Activated naive CD8-positive, alpha-beta T cell treated with anti-CD3 and anti-CD28 coated beads, Interleukin-2, amount 50 U/mL, for 24 hours (primary cell): ENCODE results near the gene HJV.

ENCODE experiments used
- ATAC-seq: fragments of 150-1000 bp; cut with Tn5 transposase; one replicate; pipeline ENCODE4 v1.10.0; 2021
- DNase-seq: peaks from one replicate; pipeline ENCODE4 v3.0.0; 2021
- H3K27ac Mint-ChIP-seq: one replicate; pipeline ENCODE4 v1.8.0; 2021; ENCODE audit warnings: mild to moderate bottlenecking, mixed read lengths
- H3K27me3 Mint-ChIP-seq: one replicate; pipeline ENCODE4 v1.8.0; 2021; ENCODE audit warnings: mixed read lengths
- H3K36me3 Mint-ChIP-seq: one replicate; pipeline ENCODE4 v1.8.0; 2021; ENCODE audit warnings: low read depth, mixed read lengths
- H3K4me1 Mint-ChIP-seq: one replicate; pipeline ENCODE4 v1.8.0; 2021; ENCODE audit warnings: mixed read lengths
- H3K4me3 Mint-ChIP-seq: one replicate; pipeline ENCODE4 v1.8.0; 2021; ENCODE audit warnings: mild to moderate bottlenecking, moderate library complexity, mixed read lengths
- H3K9me3 Mint-ChIP-seq: one replicate; pipeline ENCODE4 v1.8.0; 2021; ENCODE audit warnings: mixed read lengths

Gene HJV

DNA sequence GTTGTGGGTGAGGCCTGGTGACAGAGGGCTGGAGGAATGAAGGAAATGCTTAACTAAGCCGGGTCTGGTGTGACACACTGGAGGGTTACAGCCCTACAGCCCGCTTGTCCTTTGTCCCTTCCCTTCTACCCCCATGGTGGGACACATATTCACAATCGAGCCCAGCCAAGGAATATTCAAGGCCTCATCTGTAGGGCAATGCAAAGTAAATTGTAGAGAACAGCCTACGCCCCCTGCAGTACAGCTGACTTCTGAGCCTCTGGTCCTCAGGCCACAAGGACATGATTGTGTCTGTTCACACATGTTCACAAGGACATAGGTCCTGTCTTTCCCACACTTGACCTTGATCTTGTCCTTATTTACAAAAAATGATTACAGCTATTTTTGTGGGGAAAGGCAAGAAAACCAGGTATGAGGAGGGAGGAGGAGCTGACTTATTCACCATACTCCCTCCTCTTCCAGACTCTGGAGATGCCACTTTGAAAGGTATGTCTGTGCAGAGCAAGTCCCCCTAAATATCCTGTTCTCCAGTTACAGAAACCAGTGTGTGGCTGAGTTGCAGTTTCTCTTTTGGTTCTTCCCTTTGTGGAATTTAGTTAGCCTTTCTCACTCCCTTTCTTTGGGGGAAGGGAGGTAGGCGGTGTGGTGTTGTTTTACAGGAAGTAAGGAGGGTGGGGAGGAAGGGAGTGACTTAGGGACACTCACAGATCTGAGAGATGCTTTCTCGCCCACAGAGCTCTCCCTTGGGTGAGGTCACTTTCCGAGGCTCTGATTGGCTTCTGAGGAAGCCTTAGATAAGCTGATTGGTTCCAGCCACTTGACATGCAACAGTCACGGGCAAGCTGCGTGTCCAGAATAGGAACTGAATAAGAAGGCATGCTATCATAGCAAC lies 42.4 kb downstream of the HJV start:
- Mint-ChIP-seq H3K27ac (no peak overlapping the region), H3K4me3 (no peak overlapping the region), H3K36me3 (no peaks in the 10 kb centered on the region), H3K4me1 (peaks cover 8% of the 10 kb centered on the region), H3K9me3 (no peaks in the 10 kb centered on the region), H3K27me3 (no peaks in the 10 kb centered on the region)
- peak; percentile 80 for DNase-seq
- ATAC-seq, result peak; percentile 94

- Mint-ChIP-seq H3K27ac (no peak overlapping the region), H3K27me3 (no peaks in the 10 kb centered on the region), H3K4me3 (no peak overlapping the region), H3K4me1 (peaks cover 12% of the 10 kb centered on the region), H3K9me3 (no peaks in the 10 kb centered on the region), H3K36me3 (no peaks in the 10 kb centered on the region)
- DNase-seq (no peak), ATAC-seq (no peak)
These were observed 43.1 kb downstream of the HJV start for GRCh38 chr1:145978471-145978853.

DNA sequence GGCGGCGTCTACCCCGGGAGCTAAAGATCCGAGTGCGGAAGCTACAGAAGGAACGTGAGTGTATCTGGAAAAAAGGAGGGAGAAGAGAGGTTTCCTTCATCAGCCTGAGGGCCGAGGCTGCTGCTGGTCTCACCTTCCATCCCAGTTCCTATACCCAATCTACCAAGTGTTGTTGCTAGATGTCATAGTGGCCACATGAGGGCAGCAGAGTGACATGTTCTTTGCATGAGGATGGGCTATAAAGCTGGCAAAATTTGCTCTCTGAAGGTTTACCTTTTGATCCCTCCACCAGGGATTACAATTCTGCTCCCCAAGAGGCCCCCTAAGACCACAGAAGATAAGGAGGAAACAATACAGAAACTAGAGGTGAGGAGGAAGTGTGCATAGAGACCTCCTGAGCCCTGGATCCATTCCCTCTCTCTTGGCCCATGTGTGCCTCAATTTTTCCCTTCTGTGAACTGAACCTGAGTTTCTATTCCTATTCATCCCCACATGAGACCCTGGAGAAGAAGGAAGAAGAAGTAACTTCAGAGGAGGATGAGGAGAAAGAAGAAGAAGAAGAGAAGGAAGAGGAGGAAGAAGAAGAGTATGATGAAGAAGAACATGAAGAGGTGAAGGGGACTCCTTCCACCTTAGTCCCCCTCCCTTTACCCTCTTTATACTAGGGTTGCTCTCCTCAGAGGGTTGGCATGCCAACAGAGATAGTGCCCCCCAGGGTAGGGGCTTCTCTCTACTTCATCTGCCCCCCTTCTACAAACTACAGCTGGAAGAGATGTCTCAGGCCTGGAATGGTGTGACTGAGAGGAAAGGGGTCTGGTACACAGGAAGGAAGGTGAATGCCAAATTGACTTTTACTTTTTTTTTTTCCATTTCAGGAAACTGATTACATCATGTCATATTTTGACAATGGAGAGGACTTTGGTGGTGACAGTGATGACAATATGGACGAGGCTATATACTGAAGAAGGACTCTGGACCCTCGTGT lies 43.8 kb downstream of the HJV start:
- Mint-ChIP-seq H3K9me3 (no peaks in the 10 kb centered on the region), H3K36me3 (no peaks in the 10 kb centered on the region), H3K4me1 (peaks cover 18% of the 10 kb centered on the region), H3K27me3 (no peaks in the 10 kb centered on the region), H3K27ac (no peak overlapping the region), H3K4me3 (no peak overlapping the region)
- ATAC-seq (peak; percentile 42), DNase-seq (peak; percentile 69)

GRCh38 chr1:145977016-145977415 lies 44.5 kb downstream of the HJV start:
- Mint-ChIP-seq H3K36me3 (no peaks in the 10 kb centered on the region), H3K4me1 (peaks cover 18% of the 10 kb centered on the region), H3K27me3 (no peaks in the 10 kb centered on the region), H3K4me3 (no peak overlapping the region), H3K27ac (no peak overlapping the region), H3K9me3 (no peaks in the 10 kb centered on the region)
- DNase-seq (no peak), ATAC-seq (no peak)

DNA sequence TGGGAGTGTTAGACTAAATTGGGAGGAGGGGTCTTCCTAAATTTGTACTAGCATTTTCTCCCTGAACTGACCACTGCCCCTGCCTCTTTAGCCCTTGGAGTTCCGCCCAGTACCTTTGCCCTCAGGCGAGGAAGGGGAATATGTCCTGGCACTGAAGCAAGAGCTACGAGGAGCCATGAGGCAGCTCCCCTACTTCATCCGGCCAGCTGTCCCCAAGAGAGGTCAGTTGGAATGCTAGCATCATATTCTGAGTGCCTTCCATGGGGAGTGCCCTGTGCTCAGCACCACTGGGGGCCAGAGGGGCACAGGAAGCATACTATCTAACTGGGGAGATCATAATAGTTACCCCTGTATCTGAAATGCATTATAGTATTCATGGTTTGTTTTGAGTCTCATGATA lies 46.3 kb downstream of the HJV start:
- no peaks in the 10 kb centered on the region for H3K9me3 Mint-ChIP-seq
- no peaks in the 10 kb centered on the region for H3K27me3 Mint-ChIP-seq
- no peaks in the 10 kb centered on the region for H3K36me3 Mint-ChIP-seq
- ATAC-seq (no peak), DNase-seq (no peak)
- H3K4me1 Mint-ChIP-seq, result peaks cover 18% of the 10 kb centered on the region
- H3K27ac Mint-ChIP-seq, result no peak overlapping the region
- no peak overlapping the region for H3K4me3 Mint-ChIP-seq

DNA sequence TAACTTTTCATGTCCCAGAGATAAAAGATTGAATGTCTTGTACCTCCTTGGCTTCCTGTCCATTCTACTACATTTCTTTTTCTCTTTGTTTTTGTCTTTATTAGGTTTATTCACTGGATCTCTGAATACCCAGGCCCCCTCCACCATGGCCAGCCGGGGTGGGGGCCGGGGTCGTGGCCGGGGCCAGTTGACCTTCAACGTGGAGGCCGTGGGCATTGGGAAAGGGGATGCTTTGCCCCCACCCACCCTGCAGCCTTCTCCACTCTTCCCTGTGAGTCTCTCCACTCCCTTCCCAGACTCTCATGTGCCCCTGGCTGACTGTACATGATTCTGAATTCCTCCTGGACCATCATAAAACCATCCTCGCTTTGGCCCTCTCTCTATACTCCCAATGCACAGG lies 46.8 kb downstream of the HJV start:
- no peak overlapping the region for H3K4me3 Mint-ChIP-seq
- no peaks in the 10 kb centered on the region for H3K9me3 Mint-ChIP-seq
- H3K27ac Mint-ChIP-seq, result peak overlapping the region; percentile 12
- peaks cover 18% of the 10 kb centered on the region for H3K4me1 Mint-ChIP-seq
- H3K27me3 Mint-ChIP-seq, result no peaks in the 10 kb centered on the region
- ATAC-seq, result no peak
- no peaks in the 10 kb centered on the region for H3K36me3 Mint-ChIP-seq
- no peak for DNase-seq

DNA sequence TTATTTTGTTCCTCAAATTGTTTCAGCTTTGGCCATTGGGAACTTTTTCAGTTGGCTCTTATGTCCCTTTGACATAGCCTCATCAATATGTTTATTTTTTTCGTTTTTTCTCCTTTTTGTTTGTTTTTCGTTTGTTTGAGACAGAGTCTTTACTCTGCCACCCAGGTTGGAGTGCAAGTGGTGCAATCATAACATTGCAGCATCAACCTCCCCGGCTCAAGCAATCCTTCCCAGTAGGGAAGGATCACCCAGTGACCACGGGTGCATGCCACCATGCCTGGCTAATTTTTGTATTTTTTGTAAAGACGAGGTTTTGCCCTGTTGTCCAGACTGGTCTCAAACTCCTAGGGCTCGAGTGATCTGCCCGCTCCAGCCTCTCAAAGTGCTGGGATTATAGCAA lies 49.0 kb downstream of the HJV start:
- ATAC-seq (no peak), DNase-seq (no peak)
- peaks cover 5% of the 10 kb centered on the region for H3K9me3 Mint-ChIP-seq
- H3K36me3 Mint-ChIP-seq, result peaks cover 5% of the 10 kb centered on the region
- H3K4me1 Mint-ChIP-seq, result peaks cover 18% of the 10 kb centered on the region
- H3K27ac Mint-ChIP-seq, result peak overlapping the region; percentile 2
- no peak overlapping the region for H3K4me3 Mint-ChIP-seq
- H3K27me3 Mint-ChIP-seq, result no peaks in the 10 kb centered on the region
